HG03135 (cell line): Measurements from ENCODE around the gene FITM2.

Source experiments
- ATAC-seq: cut with Tn5 transposase; IDR thresholded peaks from one replicate; pipeline ENCODE4 v1.9.1; 2021; ENCODE audit warnings: mild to moderate bottlenecking, moderate library complexity; ENCODE audit not compliant: unreplicated experiment

FITM2 gene

DNA sequence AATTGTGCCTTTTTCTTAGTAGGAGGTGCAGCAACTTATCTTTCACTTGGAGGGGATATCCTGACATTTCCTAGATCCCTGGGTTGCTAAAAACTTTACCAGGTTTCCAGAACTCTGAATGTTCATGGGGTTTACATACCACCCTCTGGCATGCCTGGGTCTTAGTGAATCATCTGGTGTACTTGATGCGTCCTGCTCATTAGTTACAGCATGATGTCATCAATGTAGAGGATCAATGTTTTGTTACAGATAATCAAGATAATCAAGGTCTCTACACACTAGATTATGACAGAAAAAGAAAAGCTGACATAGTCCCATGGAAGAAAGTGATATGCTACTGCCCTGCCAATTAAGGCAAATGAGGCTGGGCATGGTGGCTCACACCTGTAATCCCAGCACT, 27.0 kb downstream of the FITM2 start:
- ATAC-seq, result no peak

DNA sequence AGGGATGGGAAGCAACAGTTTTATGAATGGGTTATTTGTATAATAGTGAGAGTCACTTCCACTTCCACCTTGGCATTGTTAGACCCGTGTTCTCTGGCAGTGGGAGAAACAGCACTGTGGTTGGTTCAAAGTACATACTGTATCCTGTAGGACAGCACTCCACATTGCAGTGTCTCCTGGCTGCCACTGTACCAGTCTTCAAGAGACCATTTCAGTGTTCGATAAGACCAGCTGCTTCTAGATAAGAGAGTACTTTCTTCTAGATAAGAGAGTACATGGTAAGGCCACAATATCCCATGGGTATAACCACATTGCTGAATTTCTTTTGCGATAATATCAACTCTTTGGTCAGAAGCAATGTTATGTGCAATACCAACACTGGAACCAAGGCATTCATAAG, 28.8 kb downstream of the FITM2 start:
- no peak for ATAC-seq

DNA sequence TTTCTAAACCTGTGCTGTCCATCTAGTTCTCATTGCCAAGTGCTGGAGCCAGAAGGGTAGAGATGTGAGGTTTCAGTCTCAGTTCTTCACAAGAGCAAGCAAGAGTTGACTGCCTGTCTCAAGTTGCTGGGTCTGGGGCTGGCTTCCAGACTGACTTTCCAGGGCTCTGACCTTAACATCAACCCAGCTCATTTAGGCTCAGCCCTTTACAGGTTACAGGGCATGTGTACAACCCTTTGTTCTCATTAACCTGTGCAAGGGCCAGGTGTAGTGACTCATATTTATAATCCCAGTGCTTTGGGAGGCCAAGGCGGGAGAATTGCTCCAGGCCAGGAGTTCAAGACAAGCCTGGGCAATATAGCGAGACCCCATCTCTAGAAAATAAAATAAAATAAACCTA, 30.6 kb downstream of the FITM2 start:
- ATAC-seq, result no peak

DNA sequence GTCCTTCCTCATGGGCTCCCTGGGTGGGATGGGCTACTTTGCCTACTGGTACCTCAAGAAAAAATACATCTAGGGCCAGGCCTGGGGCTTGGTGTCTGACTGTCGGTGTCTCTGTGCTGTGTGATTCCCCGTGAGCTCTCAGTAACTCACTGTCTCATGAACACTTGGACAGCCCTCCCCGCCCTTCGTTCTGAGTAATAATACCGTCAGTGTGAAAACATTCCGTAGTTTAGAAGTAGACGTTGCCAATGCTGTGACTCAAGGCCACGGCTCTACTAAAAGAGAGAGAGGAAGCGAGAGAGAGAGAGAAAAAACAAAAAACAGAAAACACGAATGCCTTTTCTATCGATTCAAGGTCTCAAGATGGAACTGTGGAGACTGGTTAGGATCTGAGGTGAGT, 31.8 kb downstream of the FITM2 start:
- ATAC-seq, result no peak

DNA sequence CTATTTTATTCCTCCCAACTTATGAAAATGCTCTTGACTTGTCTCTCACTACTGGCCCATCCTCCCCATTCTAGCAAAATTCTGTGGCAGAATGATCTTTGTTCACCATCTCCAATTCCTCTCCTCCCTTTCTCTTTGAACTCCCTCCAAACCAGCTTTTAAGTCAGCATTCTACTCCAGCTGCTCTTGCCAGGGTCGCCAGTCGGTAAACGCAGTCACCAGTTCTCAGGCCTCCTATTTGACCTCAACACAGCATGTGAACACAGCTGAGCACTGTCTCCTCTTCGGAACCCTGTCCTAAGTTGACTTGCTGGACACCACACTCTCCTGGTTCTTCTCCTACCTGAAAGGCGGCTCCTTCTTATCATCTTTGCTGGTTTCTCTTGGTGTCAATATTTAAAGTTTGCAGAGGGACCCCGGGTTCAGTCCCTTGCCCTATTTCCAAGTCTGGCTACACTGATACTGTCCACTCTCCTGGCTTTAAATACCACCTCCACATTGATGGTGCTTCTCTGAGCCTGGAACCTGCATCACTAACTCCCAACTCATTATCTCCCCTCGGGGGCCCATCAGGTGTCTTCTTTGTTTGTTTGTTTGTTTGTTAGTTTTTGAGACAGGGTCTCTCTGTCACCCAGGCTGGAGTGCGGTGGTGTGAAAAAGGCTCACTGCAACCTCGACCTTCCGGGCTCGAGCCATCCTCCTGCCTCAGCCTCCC, 36.5 kb downstream of the FITM2 start:
- no peak for ATAC-seq

DNA sequence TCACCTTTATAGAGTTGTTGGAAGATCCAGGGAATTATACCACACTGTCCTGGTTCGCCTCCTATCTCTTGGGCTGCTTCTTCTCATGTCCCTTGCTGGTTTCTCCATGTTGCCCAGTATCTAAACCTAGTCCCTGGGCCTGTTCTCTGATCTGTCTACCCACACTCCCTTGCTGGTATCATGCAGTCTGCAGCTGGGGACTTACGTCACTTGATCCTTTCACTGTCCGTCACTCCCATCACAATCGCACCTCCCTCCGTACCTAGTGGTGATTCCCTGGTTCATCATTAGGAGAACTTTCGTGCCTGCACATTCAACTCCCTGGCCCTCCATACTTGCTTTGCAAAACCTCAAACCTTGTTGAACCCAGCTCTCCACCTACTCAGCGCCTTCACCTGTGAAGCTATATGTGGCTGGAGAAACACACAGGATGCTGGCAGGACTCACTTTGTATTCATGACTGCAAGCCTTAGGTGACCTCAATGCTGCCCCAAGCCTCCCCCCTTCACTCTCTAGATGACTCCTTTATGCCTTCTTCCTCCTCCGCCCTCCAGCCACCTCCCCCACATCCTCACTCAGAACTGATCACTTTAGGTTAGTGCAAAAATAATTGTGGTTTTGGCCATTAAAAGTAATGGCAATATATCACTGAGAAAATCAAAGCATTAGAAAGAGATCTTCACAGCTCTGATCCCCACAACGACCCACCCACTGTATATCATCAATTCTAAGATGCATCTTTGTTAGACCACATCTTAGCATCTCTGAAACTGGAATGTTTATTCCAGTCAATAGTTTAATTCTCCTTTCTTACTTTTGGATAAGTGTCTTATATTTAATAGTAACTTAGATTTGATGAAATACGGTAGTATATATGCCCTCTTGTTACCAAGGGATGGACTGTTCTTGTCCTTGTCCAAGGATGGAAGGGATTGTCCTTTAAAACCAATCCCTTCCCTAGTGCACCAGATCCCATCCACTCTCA, 37.5 kb downstream of the FITM2 start:
- no peak for ATAC-seq

DNA sequence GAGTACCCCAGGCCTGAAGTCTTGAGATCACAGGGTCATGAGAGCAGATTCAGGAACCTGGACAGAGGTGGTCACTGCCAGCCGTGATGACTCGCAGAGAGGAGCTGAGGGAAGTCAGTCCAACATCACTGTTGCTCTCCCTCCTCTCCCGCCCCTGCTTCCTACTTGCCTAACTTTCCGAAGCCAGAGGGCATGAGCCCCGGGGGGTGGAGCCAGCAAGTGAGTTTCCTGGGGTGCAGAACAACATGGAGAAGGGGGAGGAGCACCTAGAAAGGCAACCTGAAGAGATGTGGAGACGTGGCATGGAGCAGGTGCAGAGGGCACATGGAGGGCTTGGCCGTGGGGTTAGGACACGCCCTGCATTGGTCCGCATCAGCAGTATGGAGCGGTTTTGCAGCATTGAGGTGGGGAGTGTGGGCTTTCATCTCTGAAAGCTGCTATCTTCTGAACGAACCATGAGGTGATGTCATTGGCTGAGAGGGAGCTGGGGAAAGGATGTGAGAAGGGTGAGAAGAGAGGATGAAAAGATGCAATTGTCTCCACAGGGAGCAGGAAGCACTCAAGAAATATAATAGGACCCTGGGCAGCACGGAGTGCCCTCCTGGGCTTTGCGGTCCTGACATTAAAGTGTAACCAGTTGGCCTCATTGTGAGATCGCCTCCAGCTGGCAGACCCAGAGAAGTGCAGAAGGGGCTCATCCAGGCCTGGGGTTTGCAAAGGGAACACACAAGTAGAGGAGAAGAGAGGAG, 38.9 kb downstream of the FITM2 start:
- ATAC-seq, result no peak

DNA sequence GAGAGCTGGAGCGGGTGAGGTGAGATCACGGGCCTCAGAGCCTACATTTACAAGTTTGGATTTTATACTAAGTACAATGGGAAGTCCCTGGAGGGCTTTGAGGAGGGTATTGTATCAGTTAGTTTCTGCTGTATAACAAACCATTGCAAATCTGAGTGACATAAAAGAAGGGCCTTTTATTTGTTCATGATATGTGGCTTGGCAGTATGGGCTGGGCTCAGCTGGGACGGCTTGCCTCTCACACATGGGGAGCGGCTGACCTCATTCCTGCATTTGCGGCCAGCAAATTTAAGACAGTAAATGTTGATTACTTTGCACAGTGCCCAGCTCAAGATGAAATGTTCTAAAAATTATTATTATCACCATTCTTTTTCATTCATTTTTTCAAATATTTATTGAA, 42.2 kb downstream of the FITM2 start:
- ATAC-seq, result no peak

DNA sequence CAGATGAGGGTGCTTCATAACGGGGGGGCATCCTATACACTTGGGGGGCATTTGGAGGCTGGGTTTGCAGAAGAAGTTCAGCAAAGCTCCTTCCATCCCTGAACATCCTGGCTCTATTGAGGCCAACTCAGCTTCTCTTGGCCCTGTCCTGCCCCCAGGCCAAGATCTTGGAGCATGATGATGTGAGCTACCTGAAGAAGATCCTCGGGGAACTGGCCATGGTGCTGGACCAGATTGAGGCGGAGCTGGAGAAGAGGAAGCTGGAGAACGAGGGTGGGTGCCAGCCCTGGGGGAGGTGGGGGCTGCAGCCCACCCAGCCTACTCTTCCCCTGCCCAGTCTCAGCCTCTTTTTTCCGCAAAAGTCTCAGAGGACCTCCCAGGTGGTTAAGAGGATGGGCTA, 46.7 kb downstream of the FITM2 start:
- ATAC-seq, result no peak

DNA sequence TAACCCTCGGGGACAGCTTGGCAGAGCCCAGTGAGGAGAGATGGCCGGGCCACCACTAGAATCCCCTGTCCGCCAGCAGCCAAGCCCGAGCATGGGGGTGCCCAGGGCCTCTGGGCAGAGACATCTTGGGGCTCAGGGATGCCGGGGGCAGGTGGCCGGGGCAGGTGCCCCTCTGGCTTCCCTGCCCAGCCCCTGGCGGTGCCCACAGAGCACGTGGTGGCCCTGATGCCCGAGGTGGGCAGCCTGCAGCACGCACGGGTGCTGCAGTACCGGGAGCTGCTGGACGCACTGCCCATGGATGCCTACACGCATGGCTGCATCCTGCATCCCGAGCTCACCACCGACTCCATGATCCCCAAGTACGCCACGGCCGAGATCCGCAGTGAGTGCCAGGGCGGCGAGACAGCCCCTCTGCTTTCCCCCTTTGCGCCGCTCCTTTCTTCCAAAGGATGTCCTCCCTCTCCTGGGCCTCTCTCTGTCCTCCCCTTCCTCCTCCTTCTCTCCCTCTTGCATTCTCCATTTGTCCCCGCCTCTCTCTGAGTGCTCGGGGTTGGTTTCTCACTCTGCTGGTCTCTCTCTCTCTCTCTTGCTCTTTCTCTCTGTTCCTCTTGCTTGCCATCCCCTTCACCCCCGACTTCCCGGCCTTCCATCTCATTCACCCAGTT, 52.6 kb downstream of the FITM2 start:
- ATAC-seq, result no peak

DNA sequence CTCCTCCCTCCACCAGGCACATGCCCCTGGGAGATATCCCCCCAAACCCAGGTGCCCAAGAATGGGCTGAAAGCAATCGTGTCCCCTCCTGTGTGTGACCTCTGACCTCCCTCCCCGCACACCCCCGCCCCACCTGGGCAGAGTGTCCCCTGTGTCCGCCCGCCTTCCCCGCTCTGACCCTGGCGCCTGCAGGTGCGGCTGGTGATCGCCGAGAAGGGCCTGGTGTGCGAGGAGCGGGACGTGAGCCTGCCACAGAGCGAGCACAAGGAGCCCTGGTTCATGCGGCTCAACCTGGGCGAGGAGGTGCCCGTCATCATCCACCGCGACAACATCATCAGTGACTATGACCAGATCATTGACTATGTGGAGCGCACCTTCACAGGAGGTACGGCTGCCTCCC, 54.0 kb downstream of the FITM2 start:
- ATAC-seq, result no peak

DNA sequence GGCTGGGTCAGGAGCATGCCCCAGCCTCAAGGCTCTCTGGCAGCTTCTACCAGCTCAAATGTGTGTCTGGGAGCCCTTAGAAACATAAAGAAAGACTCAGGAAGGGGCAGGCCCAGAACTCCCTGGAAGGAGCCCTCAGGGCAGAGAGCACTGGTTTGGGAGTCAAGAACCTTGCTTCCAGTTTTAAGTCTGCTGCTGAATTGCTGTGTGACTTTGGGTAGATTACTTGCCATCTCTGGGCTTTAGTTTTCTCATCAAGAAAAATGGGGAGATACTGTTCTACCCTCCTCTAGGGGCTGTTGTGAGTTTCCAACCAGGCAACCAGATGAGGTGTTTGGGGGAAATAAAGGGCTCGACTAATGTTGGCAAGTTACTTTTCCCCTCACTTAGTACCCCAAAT, 55.1 kb downstream of the FITM2 start:
- no peak for ATAC-seq

DNA sequence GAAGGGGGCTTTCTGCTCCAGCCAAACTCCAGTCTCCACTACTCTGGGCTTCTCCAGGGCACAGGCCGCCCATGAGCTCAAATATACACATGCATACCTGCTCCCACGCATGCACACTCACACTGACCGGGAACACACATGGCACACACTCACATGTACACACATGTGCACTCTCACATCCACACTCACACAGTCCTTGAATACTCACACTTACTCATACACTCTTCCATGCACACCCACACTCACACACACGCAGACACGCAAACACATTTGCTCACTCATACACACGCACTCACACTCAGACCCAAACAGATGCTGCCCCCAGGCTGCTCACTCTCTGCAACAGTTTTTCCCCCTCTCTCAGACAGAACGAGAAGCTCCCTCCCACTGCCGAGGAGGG, 56.9 kb downstream of the FITM2 start:
- no peak for ATAC-seq

DNA sequence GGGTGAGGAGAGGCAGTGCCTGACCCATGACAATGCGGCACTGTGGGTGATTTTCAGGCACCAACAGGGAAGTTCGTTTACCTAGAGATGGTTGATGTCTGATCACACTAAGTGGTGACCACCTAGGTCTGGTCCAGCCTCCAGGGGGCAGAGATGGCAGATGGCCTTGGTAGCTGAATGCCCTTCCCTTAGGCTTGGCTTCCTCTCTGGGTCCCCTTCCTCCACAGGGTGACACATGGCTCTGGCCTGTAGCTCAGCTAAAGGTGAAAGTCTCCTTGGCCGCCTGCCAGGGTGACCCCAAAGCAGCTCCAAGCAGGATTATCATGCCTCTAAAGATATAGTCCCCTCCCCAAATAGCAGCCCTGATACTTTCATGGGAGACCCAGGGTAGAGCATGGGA, 57.5 kb downstream of the FITM2 start:
- ATAC-seq, result no peak
